ENCODE results near the gene S1PR5. TPM values are rescaled to one million over a fixed set of nuclear protein-coding genes. Genes with fewer than 3 reads are reported as not detected.

The S1PR5 gene
- polyA plus RNA-seq, 3 donors: 0.18 to 0.46 TPM; not detected in 1

DNA sequence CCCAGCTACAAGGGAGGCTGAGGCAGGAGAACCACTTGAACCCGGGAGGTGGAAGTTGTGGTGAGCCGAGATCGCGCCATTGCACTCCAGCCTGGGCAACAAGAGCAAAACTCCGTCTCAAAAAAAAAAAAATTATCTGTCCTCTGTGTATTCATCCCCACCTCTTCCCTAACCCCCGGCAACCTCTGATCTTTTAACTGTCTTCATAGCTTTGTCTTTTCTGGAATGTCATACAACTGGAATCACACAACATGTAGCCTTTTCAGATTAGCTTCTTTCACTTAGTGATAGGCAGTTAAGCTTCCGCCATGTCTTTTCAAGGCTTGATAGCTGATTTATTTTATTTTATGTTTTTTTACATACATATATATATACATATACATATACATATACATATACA is 8.4 kb upstream of the S1PR5 start:
- TF ChIP-seq, protein P1, sequence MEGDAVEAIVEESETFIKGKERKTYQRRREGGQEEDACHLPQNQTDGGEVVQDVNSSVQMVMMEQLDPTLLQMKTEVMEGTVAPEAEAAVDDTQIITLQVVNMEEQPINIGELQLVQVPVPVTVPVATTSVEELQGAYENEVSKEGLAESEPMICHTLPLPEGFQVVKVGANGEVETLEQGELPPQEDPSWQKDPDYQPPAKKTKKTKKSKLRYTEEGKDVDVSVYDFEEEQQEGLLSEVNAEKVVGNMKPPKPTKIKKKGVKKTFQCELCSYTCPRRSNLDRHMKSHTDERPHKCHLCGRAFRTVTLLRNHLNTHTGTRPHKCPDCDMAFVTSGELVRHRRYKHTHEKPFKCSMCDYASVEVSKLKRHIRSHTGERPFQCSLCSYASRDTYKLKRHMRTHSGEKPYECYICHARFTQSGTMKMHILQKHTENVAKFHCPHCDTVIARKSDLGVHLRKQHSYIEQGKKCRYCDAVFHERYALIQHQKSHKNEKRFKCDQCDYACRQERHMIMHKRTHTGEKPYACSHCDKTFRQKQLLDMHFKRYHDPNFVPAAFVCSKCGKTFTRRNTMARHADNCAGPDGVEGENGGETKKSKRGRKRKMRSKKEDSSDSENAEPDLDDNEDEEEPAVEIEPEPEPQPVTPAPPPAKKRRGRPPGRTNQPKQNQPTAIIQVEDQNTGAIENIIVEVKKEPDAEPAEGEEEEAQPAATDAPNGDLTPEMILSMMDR (IDR thresholded peaks at IDR 0.05): no peak
- H3K27ac ChIP-seq (ENCODE audit: low read depth in 1 of 2, low read length in 2 of 2): no peak overlapping the region
- 100% methylated on average over 2 of the region's 7 CpGs for WGBS (ENCODE audit: insufficient coverage)
- no peak overlapping the region for H3K4me2 ChIP-seq (replicated peaks; ENCODE audit: extremely low read depth, low read length, poor library complexity, severe bottlenecking)
- no peaks in the 10 kb centered on the region for H3K9me3 Mint-ChIP-seq
- no peak overlapping the region for H3K4me3 Mint-ChIP-seq
- H3K9me3 ChIP-seq (replicated peaks in 1 of 2; ENCODE audit: control insufficient read depth in 1 of 2, insufficient read depth in 1 of 2, low read length in 2 of 2): no peaks in the 10 kb centered on the region
- H3K9ac ChIP-seq (ENCODE audit: insufficient read depth, low read length, poor library complexity, severe bottlenecking): no peak overlapping the region
- H3K27me3 Mint-ChIP-seq (ENCODE audit: low read depth in 3 of 3): peaks cover 0 to 23% (median 15%) of the 10 kb centered on the region in 3 donors
- H3K4me3 ChIP-seq (replicated peaks in 1 of 3; ENCODE audit: low read depth in 2 of 3, low read length in 3 of 3): no peak overlapping the region
- peaks cover 0 to 5% of the 10 kb centered on the region in 2 donors for H3K27me3 ChIP-seq (ENCODE audit: control insufficient read depth in 2 of 2, insufficient read depth in 2 of 2, low read length in 2 of 2)
- no peak overlapping the region for H3K27ac Mint-ChIP-seq
- H2AFZ ChIP-seq (ENCODE audit: insufficient read depth, low read depth, low read length, poor library complexity, severe bottlenecking): no peak overlapping the region
- no peaks in the 10 kb centered on the region for H3K36me3 Mint-ChIP-seq
- no peaks in the 10 kb centered on the region for H3K4me1 Mint-ChIP-seq
- no peaks in the 10 kb centered on the region for H4K20me1 ChIP-seq (ENCODE audit: insufficient read depth, low read length)
- intact Hi-C loops (cut with micrococcal nuclease): no loop called here
- no peaks in the 10 kb centered on the region for H3K36me3 ChIP-seq (replicated peaks in 1 of 2; ENCODE audit: control insufficient read depth in 1 of 2, insufficient read depth in 2 of 2, low read length in 2 of 2)
- no peak for DNase-seq
- no peaks in the 10 kb centered on the region for H3K4me1 ChIP-seq (ENCODE audit: control insufficient read depth in 1 of 2, insufficient read depth in 2 of 2, low read length in 2 of 2)
- H3K79me2 ChIP-seq (ENCODE audit: insufficient read depth, low read length): no peaks in the 10 kb centered on the region

DNA sequence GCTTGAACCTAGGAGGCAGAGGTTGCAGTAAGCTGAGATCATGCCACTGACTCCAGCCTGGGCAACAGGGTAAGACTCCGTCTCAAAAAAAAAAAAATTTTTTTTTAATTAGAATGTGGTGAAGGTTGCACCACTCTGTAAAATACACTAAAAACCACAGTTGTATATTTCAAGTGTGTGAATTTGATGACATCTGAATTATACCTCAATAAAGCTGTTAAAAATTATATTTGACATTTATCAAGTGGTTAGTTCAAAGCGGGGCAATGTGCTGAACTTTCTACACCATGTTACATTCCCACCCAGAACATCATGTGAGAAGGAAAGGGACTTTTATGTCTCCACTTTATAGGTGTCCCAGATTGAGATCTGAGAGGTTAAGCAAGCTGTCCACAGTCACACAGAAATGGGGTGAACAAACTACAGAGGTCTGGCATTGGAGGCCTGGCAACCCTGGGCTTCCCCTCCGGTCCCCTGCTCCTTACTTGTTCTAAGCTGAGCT is 5.9 kb upstream of the S1PR5 start:
- Histone ChIP-seq H3K4me2 (replicated peaks; ENCODE audit: extremely low read depth, low read length, poor library complexity, severe bottlenecking) (no peak overlapping the region), H3K79me2 (ENCODE audit: insufficient read depth, low read length) (no peaks in the 10 kb centered on the region), H2AFZ (ENCODE audit: insufficient read depth, low read depth, low read length, poor library complexity, severe bottlenecking) (no peak overlapping the region), H3K27me3 (ENCODE audit: control insufficient read depth in 2 of 2, insufficient read depth in 2 of 2, low read length in 2 of 2) (peaks cover 8 to 26% of the 10 kb centered on the region in 2 donors), H4K20me1 (ENCODE audit: insufficient read depth, low read length) (no peaks in the 10 kb centered on the region), H3K4me3 (replicated peaks in 1 of 3; ENCODE audit: low read depth in 2 of 3, low read length in 3 of 3) (no peak overlapping the region), H3K9me3 (replicated peaks in 1 of 2; ENCODE audit: control insufficient read depth in 1 of 2, insufficient read depth in 1 of 2, low read length in 2 of 2) (peaks cover 0 to 11% of the 10 kb centered on the region in 2 donors), H3K4me1 (ENCODE audit: control insufficient read depth in 1 of 2, insufficient read depth in 2 of 2, low read length in 2 of 2) (peaks cover 9 to 11% of the 10 kb centered on the region in 2 donors), H3K9ac (ENCODE audit: insufficient read depth, low read length, poor library complexity, severe bottlenecking) (no peak overlapping the region), H3K27ac (ENCODE audit: low read depth in 1 of 2, low read length in 2 of 2) (no peak overlapping the region), H3K36me3 (replicated peaks in 1 of 2; ENCODE audit: control insufficient read depth in 1 of 2, insufficient read depth in 2 of 2, low read length in 2 of 2) (no peaks in the 10 kb centered on the region)
- WGBS (ENCODE audit: insufficient coverage): 83% methylated on average over 1 of the region's 3 CpGs
- intact Hi-C loops (cut with micrococcal nuclease): no loop called here
- Mint-ChIP-seq H3K36me3 (peaks cover 0 to 7% of the 10 kb centered on the region in 2 donors), H3K27ac (no peak overlapping the region), H3K9me3 (peaks cover 0 to 8% (median 6%) of the 10 kb centered on the region in 7 donors), H3K4me3 (no peak overlapping the region), H3K4me1 (peaks cover 13% of the 10 kb centered on the region), H3K27me3 (ENCODE audit: low read depth in 3 of 3) (peaks cover 21 to 38% (median 38%) of the 10 kb centered on the region in 3 donors)
- no peak for DNase-seq
- TF ChIP-seq, protein P1 (IDR thresholded peaks at IDR 0.05): no peak

Data from CD14-positive monocyte (primary cell).